Measurements from ENCODE around the gene IL24. TPM values are rescaled to one million over a fixed set of nuclear protein-coding genes. Genes with fewer than 3 reads are reported as not detected.

The IL24 gene
- total RNA-seq, 2 donors from 2014 or later = not detected

GRCh38 chr1:206868264-206868663 is 29.0 kb upstream of the IL24 start:
- DNase-seq = no peak
- H3K4me1 ChIP-seq = no peaks in the 10 kb centered on the region
- H3K36me3 ChIP-seq = no peaks in the 10 kb centered on the region
- no peaks in the 10 kb centered on the region for H3K9me3 ChIP-seq
- no peak overlapping the region for H3K27ac ChIP-seq
- no peaks in the 10 kb centered on the region for H3K27me3 ChIP-seq
- H3K4me3 ChIP-seq = no peak overlapping the region
- intact Hi-C loops (cut with DNase I) = loop anchor here (5.0 kb wide), 1 partner anchor 114 kb away; no protein-coding TSS in a partner anchor
- H3K9ac ChIP-seq (ENCODE audit: low read depth in 2 of 2, low read length in 2 of 2) = no peak overlapping the region
- TF ChIP-seq, protein P1, sequence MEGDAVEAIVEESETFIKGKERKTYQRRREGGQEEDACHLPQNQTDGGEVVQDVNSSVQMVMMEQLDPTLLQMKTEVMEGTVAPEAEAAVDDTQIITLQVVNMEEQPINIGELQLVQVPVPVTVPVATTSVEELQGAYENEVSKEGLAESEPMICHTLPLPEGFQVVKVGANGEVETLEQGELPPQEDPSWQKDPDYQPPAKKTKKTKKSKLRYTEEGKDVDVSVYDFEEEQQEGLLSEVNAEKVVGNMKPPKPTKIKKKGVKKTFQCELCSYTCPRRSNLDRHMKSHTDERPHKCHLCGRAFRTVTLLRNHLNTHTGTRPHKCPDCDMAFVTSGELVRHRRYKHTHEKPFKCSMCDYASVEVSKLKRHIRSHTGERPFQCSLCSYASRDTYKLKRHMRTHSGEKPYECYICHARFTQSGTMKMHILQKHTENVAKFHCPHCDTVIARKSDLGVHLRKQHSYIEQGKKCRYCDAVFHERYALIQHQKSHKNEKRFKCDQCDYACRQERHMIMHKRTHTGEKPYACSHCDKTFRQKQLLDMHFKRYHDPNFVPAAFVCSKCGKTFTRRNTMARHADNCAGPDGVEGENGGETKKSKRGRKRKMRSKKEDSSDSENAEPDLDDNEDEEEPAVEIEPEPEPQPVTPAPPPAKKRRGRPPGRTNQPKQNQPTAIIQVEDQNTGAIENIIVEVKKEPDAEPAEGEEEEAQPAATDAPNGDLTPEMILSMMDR (IDR thresholded peaks at IDR 0.05) = no peak

DNA sequence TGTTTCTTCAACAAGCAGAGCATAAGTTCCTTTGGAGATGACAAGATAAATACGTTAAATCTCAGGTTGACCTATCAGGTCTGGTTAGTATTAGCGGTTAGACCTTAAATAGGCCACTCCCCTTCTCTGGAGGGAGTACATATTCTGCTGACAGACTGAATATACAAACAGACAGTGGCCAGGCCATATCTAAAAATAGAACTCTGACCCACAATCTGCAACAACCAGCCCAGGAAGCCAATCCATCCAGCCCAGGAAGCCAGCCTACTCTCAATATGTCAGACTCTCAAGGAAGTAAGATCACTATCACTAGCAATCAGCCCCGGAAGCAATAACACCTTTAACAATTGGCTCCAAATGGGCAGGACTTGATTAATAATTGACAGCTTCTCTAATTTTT is 25.1 kb upstream of the IL24 start:
- H3K9ac ChIP-seq (ENCODE audit: low read depth in 2 of 2, low read length in 2 of 2) = no peak overlapping the region
- DNase-seq = no peak
- no peaks in the 10 kb centered on the region for H3K36me3 ChIP-seq
- intact Hi-C loops (cut with DNase I) = no loop called here
- no peak overlapping the region for H3K4me3 ChIP-seq
- no peaks in the 10 kb centered on the region for H3K27me3 ChIP-seq
- H3K27ac ChIP-seq = no peak overlapping the region
- H3K4me1 ChIP-seq = no peaks in the 10 kb centered on the region
- TF ChIP-seq, protein P1 (IDR thresholded peaks at IDR 0.05) = no peak
- H3K9me3 ChIP-seq = no peaks in the 10 kb centered on the region

DNA sequence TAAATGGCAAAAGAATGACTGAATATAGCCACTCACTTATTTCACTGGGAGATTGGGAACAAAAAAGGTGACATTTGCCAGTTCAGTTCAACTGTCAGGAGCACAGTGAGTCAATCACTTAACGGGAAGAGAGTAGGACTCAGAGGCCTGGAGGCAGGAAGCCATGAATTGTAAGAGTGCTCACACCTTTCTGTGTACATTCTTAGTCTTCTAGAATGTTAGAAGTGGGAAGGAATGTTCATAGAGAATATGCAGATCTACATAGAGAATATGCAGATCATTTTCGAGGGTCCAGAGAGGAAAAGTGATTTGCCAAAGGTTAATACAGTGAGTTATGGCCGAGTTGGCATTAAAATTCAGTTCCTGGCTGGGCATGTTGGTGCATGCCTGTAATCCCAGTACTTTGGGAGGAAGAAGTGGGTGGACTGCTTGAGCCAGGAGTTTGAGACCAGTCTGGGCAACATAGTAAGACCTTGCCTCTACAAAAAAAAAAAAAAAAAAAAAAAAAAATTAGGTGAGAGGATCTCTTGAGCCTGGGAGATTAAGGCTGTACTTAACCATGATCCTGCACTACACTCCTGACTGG is 23.5 kb upstream of the IL24 start:
- Histone ChIP-seq H3K27me3 (no peaks in the 10 kb centered on the region), H3K9ac (ENCODE audit: low read depth in 2 of 2, low read length in 2 of 2) (no peak overlapping the region), H3K4me1 (no peaks in the 10 kb centered on the region), H3K9me3 (no peaks in the 10 kb centered on the region), H3K36me3 (no peaks in the 10 kb centered on the region), H3K27ac (no peak overlapping the region), H3K4me3 (no peak overlapping the region)
- no peak for DNase-seq
- intact Hi-C loops (cut with DNase I) = no loop called here
- TF ChIP-seq, protein P1 (IDR thresholded peaks at IDR 0.05) = no peak

GRCh38 chr1:206875752-206876377 is 21.4 kb upstream of the IL24 start:
- TF ChIP-seq, protein P1 (IDR thresholded peaks at IDR 0.05) = no peak
- intact Hi-C loops (cut with DNase I) = no loop called here
- no peak overlapping the region for H3K27ac ChIP-seq

DNA sequence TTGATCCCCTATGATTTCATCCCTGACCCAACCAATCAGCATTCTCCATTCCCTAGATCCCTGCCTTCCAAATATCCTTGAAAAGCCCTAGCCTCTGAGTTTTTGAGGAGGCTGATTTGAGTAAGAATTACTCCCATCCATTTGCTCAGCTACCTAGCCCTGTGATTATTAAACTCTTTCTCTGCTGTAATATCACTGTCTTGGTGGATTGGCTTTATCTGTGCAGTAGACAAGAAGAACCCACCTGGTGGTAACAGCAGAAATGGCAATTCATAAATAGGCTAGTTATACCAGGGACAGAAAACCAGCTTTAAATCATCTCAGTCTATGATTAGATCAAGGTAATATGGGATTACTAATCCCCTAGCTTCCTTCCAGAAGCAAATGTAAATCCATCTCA is 18.8 kb upstream of the IL24 start:
- no peak for DNase-seq
- TF ChIP-seq, protein P1 (IDR thresholded peaks at IDR 0.05) = no peak
- Histone ChIP-seq H3K9ac (ENCODE audit: low read depth in 2 of 2, low read length in 2 of 2) (no peak overlapping the region), H3K27me3 (no peaks in the 10 kb centered on the region), H3K4me1 (no peaks in the 10 kb centered on the region), H3K36me3 (no peaks in the 10 kb centered on the region), H3K4me3 (no peak overlapping the region), H3K27ac (no peak overlapping the region), H3K9me3 (no peaks in the 10 kb centered on the region)
- intact Hi-C loops (cut with DNase I) = no loop called here

More at GRCh38 chr1:206875752-206876377, 21.4 kb upstream of the IL24 start:
- no peaks in the 10 kb centered on the region for H3K4me1 ChIP-seq
- no peak for DNase-seq
- no peaks in the 10 kb centered on the region for H3K27me3 ChIP-seq
- H3K4me3 ChIP-seq = no peak overlapping the region
- no peak overlapping the region for H3K9ac ChIP-seq (ENCODE audit: low read depth in 2 of 2, low read length in 2 of 2)
- no peaks in the 10 kb centered on the region for H3K36me3 ChIP-seq
- H3K9me3 ChIP-seq = no peaks in the 10 kb centered on the region

Measured in colonic mucosa (tissue), 4 donors.